Frontal cortex (tissue), 4 donors: Measurements from ENCODE around the gene RNF175. TPM values are rescaled to one million over a fixed set of nuclear protein-coding genes. Genes with fewer than 3 reads are reported as not detected.

ENCODE experiments used
- DNase-seq, 2 donors: peaks; one replicate each; pipeline ENCODE4 v3.0.0; 2012; ENCODE audit warnings: low spot score in 2 of 2
- FAIRE-seq: peaks from 2 replicates; lab custom pipeline; 2012; peaks lifted over from hg19 to GRCh38; lab: Jason Lieb, UNC
- total RNA-seq: library from RNA; depleted of rRNA; stranded (reverse); fragments of >200 nt; gene quantifications from one replicate; pipeline ENCODE4 v1.2.3, GENCODE V29; 2014
- donor health status: control.
- donor health status: control.
- donor health status: control.

RNF175 gene
- 31.0 TPM for total RNA-seq

- no peak for FAIRE-seq
- DNase-seq, result peak; percentile 29 to 39
Measured at GRCh38 chr4:153759407-153760316, at the start of gene RNF175. Gene RNF175 (minus strand): TSS chr4:153760024. CDS start chr4:153759862, 162 bp downstream.

GRCh38 chr4:153809307-153809706 lies 49.5 kb upstream of the RNF175 start:
- FAIRE-seq, result no peak
- DNase-seq, result no peak

- DNase-seq (no peak), FAIRE-seq (no peak)
Measured at GRCh38 chr4:153808175-153808574, 48.4 kb upstream of the RNF175 start.

GRCh38 chr4:153806073-153806472 lies 46.2 kb upstream of the RNF175 start:
- DNase-seq (no peak), FAIRE-seq (no peak)

GRCh38 chr4:153804722-153805121 lies 44.9 kb upstream of the RNF175 start:
- no peak for FAIRE-seq
- DNase-seq, result no peak

GRCh38 chr4:153799694-153800074 lies 39.9 kb upstream of the RNF175 start:
- FAIRE-seq, result no peak

GRCh38 chr4:153798901-153799693 lies 39.3 kb upstream of the RNF175 start:
- DNase-seq (no peak), FAIRE-seq (no peak)

More at GRCh38 chr4:153799694-153800074, 39.9 kb upstream of the RNF175 start:
- DNase-seq, result no peak

GRCh38 chr4:153798420-153798819 lies 38.6 kb upstream of the RNF175 start:
- DNase-seq (no peak), FAIRE-seq (no peak)

- FAIRE-seq (no peak), DNase-seq (no peak)
Measured at GRCh38 chr4:153794006-153794405, 34.2 kb upstream of the RNF175 start.

GRCh38 chr4:153792618-153793247 lies 32.9 kb upstream of the RNF175 start:
- FAIRE-seq, result no peak
- no peak for DNase-seq

- FAIRE-seq, result no peak
- DNase-seq, result peak; percentile 36 to 57
Measured at GRCh38 chr4:153791746-153792617, 32.2 kb upstream of the RNF175 start.

GRCh38 chr4:153790962-153791551 lies 31.2 kb upstream of the RNF175 start:
- DNase-seq (peak; percentile 40 to 42), FAIRE-seq (no peak)

- DNase-seq, result no peak
- FAIRE-seq, result no peak
Measured at GRCh38 chr4:153790500-153790865, 30.7 kb upstream of the RNF175 start.

- no peak for FAIRE-seq
- DNase-seq, result no peak
Measured at GRCh38 chr4:153789741-153790499, 30.1 kb upstream of the RNF175 start.

GRCh38 chr4:153788413-153789276 lies 28.8 kb upstream of the RNF175 start, which contains the start of gene SFRP2:
Gene SFRP2 (minus strand): TSS chr4:153789083. CDS start chr4:153788835, 248 bp downstream.
- DNase-seq, result peak; percentile 27 to 41
- FAIRE-seq, result no peak

GRCh38 chr4:153788051-153788412 lies 28.2 kb upstream of the RNF175 start:
- no peak for FAIRE-seq
- DNase-seq, result no peak

- FAIRE-seq, result no peak
Measured at GRCh38 chr4:153787575-153787974, 27.8 kb upstream of the RNF175 start.

More at GRCh38 chr4:153787575-153787974, 27.8 kb upstream of the RNF175 start:
- no peak for DNase-seq
